ES-I3 (cell line): ENCODE measurements around the gene UPK1B.
"Not testable (repeated sequence)": the region's sequence is repeated elsewhere in the genome, so short reads cannot be mapped to it uniquely, and the experiment has no call there.

ENCODE experiments used
- H3K36me3 ChIP-seq: 2 replicates; pipeline ENCODE4 v1.6.1; 2013; ENCODE audit warnings: mild to moderate bottlenecking, low read length, control low read depth, moderate library complexity; ENCODE audit not compliant: insufficient read depth
- H3K4me1 ChIP-seq: 2 replicates; pipeline ENCODE4 v1.6.1; 2013; ENCODE audit warnings: mild to moderate bottlenecking, control low read depth, low read length; ENCODE audit not compliant: insufficient read depth
- H3K9ac ChIP-seq: 2 replicates; pipeline ENCODE4 v1.6.1; 2013; ENCODE audit warnings: low read depth, mild to moderate bottlenecking, low read length, moderate library complexity
- H3K9me3 ChIP-seq: 2 replicates; pipeline ENCODE4 v1.6.1; 2013; ENCODE audit warnings: mild to moderate bottlenecking, low read length, moderate library complexity; ENCODE audit not compliant: control insufficient read depth, insufficient read depth

Gene UPK1B

DNA sequence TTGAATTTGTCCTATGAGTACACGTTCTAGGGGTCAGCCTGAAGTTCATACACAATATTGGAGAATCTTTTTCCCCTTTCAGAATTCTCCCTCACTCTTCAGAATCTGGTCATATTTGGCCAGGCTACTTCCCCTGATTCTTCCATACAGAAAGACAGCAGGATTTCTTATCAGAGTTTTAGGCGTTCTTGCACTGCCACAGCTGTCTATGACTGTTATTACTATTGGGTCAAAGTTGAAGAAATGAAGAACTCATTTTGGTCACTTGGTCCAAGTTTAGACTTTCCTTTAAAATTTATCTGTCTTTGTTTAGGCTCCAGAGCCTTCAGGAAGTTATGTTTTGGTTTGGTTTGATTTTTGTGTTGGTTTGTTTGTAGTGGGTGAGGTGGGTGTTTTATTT is 15.4 kb upstream of the UPK1B start:
- Histone ChIP-seq H3K4me1 (no peaks in the 10 kb centered on the region), H3K9me3 (no peaks in the 10 kb centered on the region; the same call in 1 of the 2 replicates), H3K9ac (no peak overlapping the region), H3K36me3 (no peaks in the 10 kb centered on the region)

DNA sequence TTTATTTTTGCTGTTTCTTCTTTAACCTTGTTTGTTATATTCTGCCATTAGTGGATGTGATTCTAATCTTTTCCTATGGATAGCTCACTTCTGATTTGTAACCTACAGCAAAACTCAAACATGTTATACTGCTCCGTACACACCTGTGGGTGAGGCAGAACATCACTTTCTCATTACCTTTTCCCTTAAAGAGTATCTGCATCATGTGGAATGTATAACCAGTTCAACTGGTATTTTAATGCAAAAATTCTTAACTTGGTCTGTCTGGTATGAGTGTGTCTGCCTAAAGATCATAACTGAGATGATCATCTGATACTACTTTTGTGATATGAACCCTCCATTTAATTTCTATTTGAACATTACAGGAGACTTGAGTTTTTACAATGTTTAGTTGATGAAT is 13.0 kb upstream of the UPK1B start:
- no peaks in the 10 kb centered on the region for H3K4me1 ChIP-seq
- no peaks in the 10 kb centered on the region for H3K36me3 ChIP-seq
- H3K9me3 ChIP-seq: no peaks in the 10 kb centered on the region
- H3K9ac ChIP-seq: no peak overlapping the region

DNA sequence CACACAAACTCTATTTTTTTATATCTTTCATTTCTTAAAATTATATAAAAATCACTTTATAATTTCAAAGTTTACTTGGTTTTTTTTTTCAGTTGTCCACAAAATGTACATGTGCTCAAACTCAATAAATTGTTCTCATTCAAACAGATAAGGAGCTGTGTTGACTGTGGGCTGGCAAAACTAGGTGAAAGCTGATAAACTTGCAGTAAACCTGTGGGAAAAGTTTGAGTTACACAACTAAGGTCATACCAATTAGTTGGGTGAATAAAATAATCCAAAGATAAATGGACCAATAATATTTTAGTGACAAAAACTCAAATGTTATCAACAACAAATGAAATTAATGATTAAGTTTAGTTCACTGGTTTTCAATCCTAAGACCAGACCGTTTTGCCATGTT is 12.6 kb upstream of the UPK1B start:
- H3K36me3 ChIP-seq: no peaks in the 10 kb centered on the region
- H3K9me3 ChIP-seq: no peaks in the 10 kb centered on the region
- H3K9ac ChIP-seq: no peak overlapping the region
- no peaks in the 10 kb centered on the region for H3K4me1 ChIP-seq

DNA sequence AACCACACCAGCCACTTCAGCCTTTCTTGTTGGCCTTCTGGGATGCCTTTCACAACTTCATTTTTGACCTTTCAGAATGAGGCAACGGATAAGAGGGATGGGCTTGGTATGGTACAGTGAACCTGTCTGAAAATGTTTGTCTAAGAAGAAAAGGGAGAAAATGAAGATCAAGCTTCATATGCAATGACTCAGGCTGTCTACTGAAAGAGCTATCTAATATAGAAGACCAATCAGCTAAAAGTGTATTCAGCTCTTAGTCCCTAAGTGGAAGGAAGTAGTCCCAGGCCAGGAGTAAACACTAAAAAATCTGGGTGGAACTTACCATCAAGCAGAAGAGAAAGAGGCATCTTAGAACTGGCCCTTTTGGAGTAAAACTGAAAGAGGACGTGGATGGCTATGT is 12.2 kb upstream of the UPK1B start:
- Histone ChIP-seq H3K4me1 (no peaks in the 10 kb centered on the region), H3K9ac (no peak overlapping the region), H3K36me3 (no peaks in the 10 kb centered on the region), H3K9me3 (no peaks in the 10 kb centered on the region)

DNA sequence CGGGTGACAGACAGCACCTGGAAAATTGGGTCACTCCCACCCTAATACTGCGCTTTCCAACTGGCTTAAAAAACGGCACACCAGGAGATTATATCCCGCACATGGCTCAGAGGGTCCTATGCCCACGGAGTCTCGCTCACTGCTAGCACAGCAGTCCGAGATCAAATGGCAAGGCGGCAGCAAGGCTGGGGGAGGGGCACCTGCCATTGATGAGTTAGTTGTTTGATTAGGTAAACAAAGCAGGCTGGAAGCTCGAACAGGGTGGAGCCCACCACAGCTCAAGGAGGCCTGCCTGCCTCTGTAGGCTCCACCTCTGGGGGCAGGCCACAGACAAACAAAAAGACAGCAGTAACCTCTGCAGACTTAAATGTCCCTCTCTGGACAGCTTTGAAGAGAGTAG is 8.7 kb upstream of the UPK1B start:
- not testable (repeated sequence) for H3K36me3 ChIP-seq, H3K4me1 ChIP-seq, H3K9me3 ChIP-seq, H3K9ac ChIP-seq

DNA sequence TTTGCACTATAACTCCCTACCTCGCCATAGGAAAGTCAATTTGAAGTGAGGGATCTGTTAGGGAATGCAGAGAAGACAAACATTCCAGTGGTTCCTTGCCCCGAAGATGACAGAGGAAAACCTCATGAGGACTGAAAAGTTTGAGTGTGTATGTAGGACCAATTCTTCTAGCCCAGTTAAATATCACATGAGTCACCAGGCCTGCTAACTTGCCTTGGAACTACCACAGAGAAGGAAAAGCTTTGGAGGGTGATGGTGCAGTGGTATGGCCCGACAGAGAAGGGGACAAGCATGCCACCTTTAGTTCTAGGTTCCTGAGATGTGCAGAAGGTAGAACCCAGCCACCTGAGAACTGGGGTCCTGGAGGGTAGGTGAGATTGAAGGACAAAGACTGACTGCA is 2.6 kb upstream of the UPK1B start:
- no peak overlapping the region for H3K9ac ChIP-seq
- H3K9me3 ChIP-seq: no peaks in the 10 kb centered on the region
- no peaks in the 10 kb centered on the region for H3K36me3 ChIP-seq
- no peaks in the 10 kb centered on the region for H3K4me1 ChIP-seq

DNA sequence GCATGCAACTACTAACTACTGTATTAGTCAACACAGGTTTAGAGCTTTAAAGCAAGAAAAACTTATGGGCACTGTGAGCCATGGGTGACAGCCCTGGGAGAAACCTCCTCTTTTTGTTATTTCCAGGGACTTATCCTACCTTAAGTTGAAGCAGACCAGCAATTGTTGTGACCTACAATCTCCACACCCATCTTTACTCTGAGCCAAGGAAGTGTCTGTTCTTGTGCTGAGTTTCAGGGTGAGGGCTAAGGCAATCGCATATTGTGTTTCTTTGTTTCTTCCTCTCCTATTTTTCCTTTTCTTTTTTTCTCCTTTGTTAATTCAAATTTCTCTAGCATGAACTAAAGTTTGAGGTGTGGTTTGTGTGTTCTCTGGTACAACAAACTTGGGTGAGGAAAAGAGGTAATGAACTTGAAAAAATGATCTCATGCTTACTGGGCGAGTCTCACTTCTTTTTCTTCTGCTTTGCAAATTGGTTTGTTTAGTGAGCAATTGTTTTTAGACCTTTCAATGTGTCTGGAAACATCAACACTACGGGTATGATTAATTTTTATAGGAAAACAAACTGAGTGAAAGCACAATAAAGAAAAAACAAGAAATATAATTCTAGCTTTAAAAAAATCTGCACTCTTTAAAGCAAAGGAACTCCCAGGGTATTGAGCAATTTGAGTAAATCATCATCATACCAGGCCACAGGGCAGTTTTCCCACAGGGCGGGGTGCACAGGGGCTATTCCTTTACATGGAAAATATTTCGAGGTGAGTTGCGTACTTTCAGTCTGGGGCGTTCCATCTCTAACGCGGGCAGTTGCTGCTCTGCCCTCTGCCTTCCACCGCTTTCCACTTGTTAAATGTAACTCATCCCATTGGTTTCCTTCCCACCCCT is 2.7 kb downstream of the UPK1B start:
- Histone ChIP-seq H3K9ac (no peak overlapping the region), H3K4me1 (no peaks in the 10 kb centered on the region), H3K9me3 (no peaks in the 10 kb centered on the region), H3K36me3 (no peaks in the 10 kb centered on the region)

DNA sequence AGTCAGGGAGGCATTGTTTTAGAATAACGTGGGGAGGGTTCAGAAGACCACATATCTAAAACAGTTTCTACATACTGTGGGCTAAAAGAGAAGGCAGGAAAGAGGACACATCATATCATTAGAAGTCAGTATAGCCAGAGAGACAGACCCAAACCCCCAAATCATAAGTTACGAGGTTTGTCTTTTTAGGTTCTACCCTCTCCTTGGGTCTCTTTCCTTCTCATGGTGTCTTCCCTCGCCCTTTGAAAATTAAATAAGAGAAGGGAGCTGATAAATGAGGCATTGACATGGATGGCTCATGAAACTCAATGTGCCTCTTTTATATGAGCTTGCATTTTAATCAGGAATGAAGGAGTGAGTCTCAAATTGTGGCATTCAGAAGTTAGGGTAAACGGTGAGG is 3.4 kb downstream of the UPK1B start:
- no peaks in the 10 kb centered on the region for H3K9me3 ChIP-seq
- no peaks in the 10 kb centered on the region for H3K36me3 ChIP-seq
- no peak overlapping the region for H3K9ac ChIP-seq
- H3K4me1 ChIP-seq: 0 out of 2 replicates have a peak, but pooled peaks cover 1% of the 10 kb centered on the region

DNA sequence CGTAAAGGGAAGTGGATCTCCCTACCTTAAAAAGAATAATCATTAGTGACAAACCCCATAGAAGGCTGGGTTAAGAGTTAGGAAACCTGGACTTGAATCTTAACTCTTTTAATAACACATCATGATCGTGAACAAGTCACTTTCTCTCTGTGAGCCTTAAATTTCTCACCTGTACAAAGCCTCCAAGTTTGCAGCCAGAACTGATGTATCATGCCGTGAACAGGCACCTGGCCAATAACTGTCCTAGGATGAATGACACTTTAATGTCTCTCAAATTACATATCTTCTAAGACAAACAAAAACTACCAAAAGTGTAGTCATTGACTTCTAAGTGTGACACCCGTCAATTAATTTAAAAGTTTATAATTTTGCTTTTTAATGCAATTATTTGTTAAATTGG is 3.9 kb downstream of the UPK1B start:
- H3K4me1 ChIP-seq: 0 out of 2 replicates have a peak, but pooled peaks cover 3% of the 10 kb centered on the region
- H3K9ac ChIP-seq: no peak overlapping the region

DNA sequence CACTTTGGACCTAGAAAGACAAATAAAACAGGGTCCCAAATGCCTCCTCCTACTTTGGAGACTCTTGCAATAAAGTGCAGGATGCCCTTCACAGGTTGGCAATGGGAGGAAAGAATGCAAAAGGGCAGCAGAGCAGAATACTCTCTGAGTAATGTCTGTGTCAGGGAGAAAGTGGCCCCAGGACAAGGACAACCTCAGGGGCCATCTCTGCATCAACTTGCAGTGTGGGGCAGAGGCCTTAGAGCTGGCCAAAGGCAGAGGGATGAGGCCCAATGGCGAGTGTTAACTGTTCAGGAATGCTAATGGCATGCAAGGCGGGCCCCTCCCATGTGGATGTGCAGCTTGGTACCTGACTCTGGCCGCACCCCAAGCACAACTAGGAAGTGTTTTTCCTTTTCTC is 8.4 kb downstream of the UPK1B start:
- Histone ChIP-seq H3K36me3 (no peaks in the 10 kb centered on the region), H3K9ac (no peak overlapping the region), H3K9me3 (no peaks in the 10 kb centered on the region), H3K4me1 (0 out of 2 replicates have a peak, but pooled peaks cover 3% of the 10 kb centered on the region)

More for the DNA sequence above, 3.9 kb downstream of the UPK1B start:
- no peaks in the 10 kb centered on the region for H3K9me3 ChIP-seq
- H3K36me3 ChIP-seq: no peaks in the 10 kb centered on the region

DNA sequence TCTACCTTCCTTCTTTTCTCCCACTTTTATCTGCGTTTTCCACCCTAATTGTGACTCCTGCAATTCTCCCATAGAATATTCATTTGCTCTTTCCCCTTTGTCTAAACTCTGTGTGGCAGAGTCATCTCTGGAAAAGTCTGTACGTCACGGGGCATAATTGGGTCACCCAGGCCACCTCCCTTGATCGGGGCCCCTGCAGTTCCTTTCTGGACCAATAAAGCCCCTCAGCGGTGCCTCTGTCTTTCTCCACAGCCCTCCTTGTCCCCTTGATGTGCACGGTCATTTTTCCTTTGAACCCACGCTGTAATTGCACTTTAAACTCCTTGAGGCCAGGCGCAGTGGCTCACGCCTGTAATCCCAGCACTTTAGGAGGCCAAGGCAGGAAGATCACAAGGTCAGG is 10.7 kb downstream of the UPK1B start:
- Histone ChIP-seq H3K9me3 (no peaks in the 10 kb centered on the region), H3K9ac (no peak overlapping the region), H3K4me1 (0 out of 2 replicates have a peak, but pooled peaks cover 3% of the 10 kb centered on the region), H3K36me3 (no peaks in the 10 kb centered on the region)

DNA sequence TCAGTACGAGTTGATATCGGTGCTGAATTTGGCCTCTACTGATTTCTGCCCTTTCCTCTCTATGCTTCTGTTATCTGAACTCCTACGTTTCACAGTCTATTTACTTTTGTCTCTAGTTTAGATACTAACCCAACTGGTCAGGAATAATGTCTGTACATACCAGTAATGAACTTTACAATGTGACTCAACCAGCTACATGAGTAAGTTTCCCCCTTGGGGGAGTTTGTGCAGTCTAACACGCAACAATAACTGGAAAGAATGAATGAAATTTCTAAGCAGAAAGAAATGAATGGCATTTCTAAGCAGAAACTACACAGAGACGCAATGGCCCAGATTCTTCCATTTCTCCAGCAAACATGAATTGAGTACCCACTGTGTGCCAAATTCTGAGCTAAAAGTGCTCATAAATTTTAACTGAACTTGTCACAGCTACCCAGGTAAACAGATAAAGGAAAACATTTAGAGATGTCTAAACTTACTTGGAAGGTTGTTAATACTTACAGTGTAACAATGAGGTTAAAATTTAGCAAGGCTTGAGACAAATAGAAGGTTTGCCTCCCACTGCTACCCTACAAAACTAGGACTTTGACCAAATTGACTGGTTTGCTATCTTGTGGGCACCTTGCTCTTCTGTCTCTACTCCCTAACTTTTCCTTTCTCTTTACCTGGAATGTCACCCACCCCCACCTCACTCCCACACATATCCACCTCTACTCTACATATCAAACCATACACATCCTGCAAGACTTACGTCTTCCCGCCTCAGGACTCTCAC is 11.6 kb downstream of the UPK1B start:
- 0 out of 2 replicates have a peak, but pooled peaks cover 3% of the 10 kb centered on the region for H3K4me1 ChIP-seq
- no peak overlapping the region for H3K9ac ChIP-seq
- no peaks in the 10 kb centered on the region for H3K36me3 ChIP-seq
- H3K9me3 ChIP-seq: no peaks in the 10 kb centered on the region

DNA sequence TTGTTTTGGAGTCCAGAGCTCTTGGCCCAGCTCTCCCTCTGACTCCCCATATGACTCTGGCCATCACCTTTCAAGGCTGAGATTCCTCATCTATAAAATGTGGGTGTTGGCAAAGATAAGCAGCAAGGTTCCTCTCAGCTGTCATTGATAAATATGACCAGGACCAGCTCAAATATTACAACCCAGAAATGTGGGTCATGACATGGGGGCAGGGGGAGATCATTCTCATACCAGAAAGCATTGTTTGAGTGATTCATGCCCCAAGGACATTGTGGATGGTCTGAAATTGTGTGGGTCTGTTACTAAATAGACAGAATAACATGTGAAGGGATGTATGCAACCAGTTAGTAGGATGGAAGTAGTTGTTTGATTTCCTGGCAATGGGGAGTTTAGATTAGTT is 13.9 kb downstream of the UPK1B start:
- H3K36me3 ChIP-seq: no peaks in the 10 kb centered on the region
- H3K9ac ChIP-seq: no peak overlapping the region
- no peaks in the 10 kb centered on the region for H3K4me1 ChIP-seq
- no peaks in the 10 kb centered on the region for H3K9me3 ChIP-seq

DNA sequence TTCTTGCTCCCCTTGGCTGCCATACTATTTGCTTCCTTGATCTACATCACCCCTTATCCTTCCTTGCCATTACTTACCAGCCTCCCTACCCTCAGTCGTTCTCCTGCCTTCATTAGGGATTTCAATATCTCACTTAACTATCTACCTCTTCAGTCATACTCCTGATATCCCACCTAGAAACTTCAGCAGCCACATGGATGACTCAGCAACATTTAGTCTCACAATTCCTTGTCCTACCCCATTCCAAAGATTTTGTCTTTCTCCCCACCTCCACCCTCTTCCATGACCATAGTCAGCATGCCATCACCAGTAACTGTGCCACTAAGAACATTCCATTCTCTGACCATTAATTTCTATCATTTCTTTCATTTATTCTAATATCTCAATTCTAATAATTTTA is 18.4 kb downstream of the UPK1B start:
- Histone ChIP-seq H3K36me3 (no peaks in the 10 kb centered on the region), H3K4me1 (peaks cover 7% of the 10 kb centered on the region; the same call in 1 of the 2 replicates), H3K9ac (no peak overlapping the region), H3K9me3 (no peaks in the 10 kb centered on the region)
